ENCODE results near the gene TRABD2B.

The TRABD2B gene

GRCh38 chr1:47751996-47752451 is 245.2 kb downstream of the TRABD2B start:
- ChIA-PET CTCF (interaction anchor here (8.2 kb wide), 1 partner anchor 12 kb away, joined by 51 read pairs; no protein-coding TSS in a partner anchor), POLR2A (no interaction called here)
- TF ChIP-seq, protein P1, sequence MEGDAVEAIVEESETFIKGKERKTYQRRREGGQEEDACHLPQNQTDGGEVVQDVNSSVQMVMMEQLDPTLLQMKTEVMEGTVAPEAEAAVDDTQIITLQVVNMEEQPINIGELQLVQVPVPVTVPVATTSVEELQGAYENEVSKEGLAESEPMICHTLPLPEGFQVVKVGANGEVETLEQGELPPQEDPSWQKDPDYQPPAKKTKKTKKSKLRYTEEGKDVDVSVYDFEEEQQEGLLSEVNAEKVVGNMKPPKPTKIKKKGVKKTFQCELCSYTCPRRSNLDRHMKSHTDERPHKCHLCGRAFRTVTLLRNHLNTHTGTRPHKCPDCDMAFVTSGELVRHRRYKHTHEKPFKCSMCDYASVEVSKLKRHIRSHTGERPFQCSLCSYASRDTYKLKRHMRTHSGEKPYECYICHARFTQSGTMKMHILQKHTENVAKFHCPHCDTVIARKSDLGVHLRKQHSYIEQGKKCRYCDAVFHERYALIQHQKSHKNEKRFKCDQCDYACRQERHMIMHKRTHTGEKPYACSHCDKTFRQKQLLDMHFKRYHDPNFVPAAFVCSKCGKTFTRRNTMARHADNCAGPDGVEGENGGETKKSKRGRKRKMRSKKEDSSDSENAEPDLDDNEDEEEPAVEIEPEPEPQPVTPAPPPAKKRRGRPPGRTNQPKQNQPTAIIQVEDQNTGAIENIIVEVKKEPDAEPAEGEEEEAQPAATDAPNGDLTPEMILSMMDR (IDR thresholded peaks at IDR 0.05; ENCODE audit: control extremely low read depth, extremely low read depth, low read depth, missing control alignments), result no peak
- DNase-seq (ENCODE audit: extremely low spot score), result no peak

DNA sequence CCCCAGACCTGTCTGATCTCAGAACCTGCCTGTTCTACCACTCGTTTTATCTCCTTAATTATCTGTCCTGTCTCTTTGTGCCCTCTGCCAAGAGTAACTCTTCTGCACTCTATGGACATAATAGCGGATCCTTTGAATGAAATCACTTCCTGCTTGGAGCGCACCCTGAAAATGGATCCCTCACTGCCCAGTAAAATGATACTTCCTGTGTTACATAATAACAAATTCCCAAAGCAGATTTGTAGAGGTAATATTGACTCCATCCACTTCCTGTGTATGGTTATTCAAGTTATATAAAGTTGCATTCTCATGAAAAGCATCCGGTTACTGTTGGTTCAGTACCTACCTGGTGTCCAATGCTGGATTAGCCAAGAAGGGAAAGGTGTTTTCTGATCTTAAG is 246.0 kb downstream of the TRABD2B start:
- DNase-seq (ENCODE audit: extremely low spot score), result no peak
- CTCF ChIA-PET, result interaction anchor here (3.6 kb wide), 1 partner anchor 25 kb away, joined by 13 read pairs; no protein-coding TSS in a partner anchor
- TF ChIP-seq, protein P1 (IDR thresholded peaks at IDR 0.05; ENCODE audit: control extremely low read depth, extremely low read depth, low read depth, missing control alignments), result no peak
- POLR2A ChIA-PET, result no interaction called here

DNA sequence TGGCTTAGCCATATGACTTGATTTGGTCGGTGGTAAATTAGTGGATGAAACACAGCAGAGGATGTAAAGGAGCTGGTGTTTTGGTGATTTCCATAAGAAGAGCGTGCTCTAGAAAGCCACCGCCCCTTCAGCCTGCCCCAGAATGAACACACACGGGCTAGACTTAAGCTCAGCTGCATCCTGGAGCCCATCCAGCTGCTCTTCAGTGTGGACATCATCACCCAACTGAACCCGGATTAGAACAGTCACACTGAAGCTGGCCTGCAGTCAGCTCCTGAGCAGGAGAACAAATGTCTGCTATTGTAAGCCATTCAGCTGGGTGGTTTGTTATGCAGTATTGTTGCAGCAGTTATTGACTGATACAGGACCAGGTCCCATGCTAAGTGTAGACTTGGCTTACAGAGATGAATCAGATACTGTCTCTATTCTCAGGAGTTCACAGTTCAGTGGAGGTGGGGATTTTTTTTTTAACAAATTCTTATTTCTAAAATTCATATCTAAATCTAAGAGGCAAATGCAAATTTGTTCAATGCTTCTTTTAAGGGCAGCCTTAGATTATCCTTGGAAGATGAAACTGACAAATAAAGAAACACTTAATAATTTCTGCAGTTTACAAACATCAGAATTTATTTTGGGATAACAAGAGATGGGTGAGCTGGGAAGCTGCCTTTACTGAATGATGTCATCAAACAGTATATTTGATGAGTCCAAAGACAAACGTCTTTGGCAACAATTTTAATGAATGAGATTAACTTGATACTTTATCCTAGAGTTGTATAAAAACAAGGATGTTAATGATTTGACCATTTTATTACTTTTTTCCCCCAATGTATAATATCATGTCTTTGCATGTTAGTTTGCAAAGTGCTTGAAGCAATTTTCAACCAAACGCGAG is 251.2 kb downstream of the TRABD2B start:
- DNase-seq (ENCODE audit: extremely low spot score), result no peak
- TF ChIP-seq, protein P1 (IDR thresholded peaks at IDR 0.05; ENCODE audit: control extremely low read depth, extremely low read depth, low read depth, missing control alignments), result no peak
- CTCF ChIA-PET, result interaction anchor here (0.7 to 4.9 kb wide), 7 partner anchors 8 to 357 kb away, joined by 3 to 24 read pairs (median 3); partner anchors contain the start of gene FOXD2
- POLR2A ChIA-PET, result no interaction called here

- ChIA-PET CTCF (interaction anchor here (1.2 to 5.9 kb wide), 4 partner anchors 12 to 302 kb away, joined by 3 to 51 read pairs (median 18); no protein-coding TSS in a partner anchor), POLR2A (no interaction called here)
- TF ChIP-seq, protein P1 (IDR thresholded peaks at IDR 0.05; ENCODE audit: control extremely low read depth, extremely low read depth, low read depth, missing control alignments), result no peak
- DNase-seq (ENCODE audit: extremely low spot score), result no peak
Observed at GRCh38 chr1:47742890-47743760, 254.1 kb downstream of the TRABD2B start.

GRCh38 chr1:47738560-47739182 is 258.5 kb downstream of the TRABD2B start:
- CTCF ChIA-PET, result interaction anchor here (0.7 to 5.9 kb wide), 4 partner anchors 11 to 28 kb away, joined by 3 to 51 read pairs (median 16); no protein-coding TSS in a partner anchor
- POLR2A ChIA-PET, result no interaction called here
- TF ChIP-seq, protein P1 (IDR thresholded peaks at IDR 0.05; ENCODE audit: control extremely low read depth, extremely low read depth, low read depth, missing control alignments), result peak; percentile 46
- DNase-seq (ENCODE audit: extremely low spot score), result no peak

- CTCF ChIA-PET, result no interaction called here
- POLR2A ChIA-PET, result no interaction called here
Observed at GRCh38 chr1:47732489-47732888, 264.7 kb downstream of the TRABD2B start.

More at GRCh38 chr1:47732489-47732888, 264.7 kb downstream of the TRABD2B start:
- no peak for DNase-seq (ENCODE audit: extremely low spot score)
- TF ChIP-seq, protein P1 (IDR thresholded peaks at IDR 0.05; ENCODE audit: control extremely low read depth, extremely low read depth, low read depth, missing control alignments), result no peak

Measured in GM10248 (cell line).